Activated CD4-positive, alpha-beta T cell treated with anti-CD3 and anti-CD28 coated beads, Interleukin-2, amount 50 U/mL, for 4 hours (primary cell): Measurements from ENCODE around the gene TANC1.

Experiments
- DNase-seq, 2 experiments: peaks; one replicate each; pipeline ENCODE4 v3.0.0-alpha.2; 2020

The TANC1 gene

DNA sequence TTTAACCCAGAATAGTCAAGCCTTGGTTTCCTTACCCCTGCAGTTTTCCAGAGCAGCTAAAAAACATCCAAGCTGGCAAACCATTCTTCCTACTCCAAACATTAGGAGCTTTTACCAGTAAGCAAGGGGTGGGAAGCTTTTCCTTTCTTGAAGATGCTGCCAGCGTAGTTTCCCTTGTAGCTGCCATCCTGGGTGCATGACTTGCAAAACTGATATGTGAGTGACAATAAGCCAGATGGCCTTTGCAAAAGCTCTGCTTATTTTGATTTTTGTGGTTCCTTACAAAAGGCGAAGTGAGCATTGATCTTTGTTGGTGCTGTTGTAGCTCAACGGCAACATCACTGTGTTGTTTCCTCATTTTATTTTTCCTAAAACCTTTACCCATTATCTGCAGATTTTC is 179.2 kb downstream of the TANC1 start:
- DNase-seq, result no peak

DNA sequence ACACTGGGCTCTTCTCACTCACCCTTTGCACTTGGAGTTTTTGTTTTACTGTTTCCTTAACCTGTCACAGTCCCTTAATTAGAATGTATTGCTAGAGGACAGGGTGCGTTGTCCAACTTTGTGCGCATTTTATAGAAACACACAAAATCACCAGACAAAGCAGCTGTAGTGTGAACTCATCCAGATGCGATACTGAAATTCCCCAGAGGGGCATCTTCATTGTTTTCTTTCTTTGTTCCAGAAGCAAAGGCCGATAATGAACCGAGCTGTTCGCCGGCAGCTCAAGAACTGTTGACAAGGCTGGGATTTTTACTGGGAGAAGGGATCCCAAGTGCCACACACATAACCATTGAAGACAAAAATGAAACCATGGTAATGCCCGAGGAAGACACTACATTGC is 180.5 kb downstream of the TANC1 start:
- DNase-seq, result no peak

DNA sequence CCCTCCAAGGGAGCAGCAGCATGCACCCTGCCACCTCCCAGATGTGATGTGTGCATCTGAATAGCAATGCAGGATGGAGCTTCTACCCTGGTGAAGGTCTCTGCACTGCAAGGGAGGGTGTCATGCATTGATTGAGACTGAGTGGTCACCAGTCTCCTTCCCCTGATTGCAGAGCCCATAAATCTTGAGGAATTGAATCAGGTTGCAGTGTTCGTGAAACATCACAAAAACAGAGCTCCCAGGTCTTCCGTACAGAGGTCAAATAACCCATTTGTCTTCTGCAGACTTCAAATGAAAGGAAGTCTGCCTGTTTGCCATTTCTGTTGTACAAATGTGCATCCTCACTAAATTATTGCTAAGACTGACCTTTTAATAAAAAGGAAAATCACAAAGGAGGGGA is 181.3 kb downstream of the TANC1 start:
- DNase-seq, result no peak

DNA sequence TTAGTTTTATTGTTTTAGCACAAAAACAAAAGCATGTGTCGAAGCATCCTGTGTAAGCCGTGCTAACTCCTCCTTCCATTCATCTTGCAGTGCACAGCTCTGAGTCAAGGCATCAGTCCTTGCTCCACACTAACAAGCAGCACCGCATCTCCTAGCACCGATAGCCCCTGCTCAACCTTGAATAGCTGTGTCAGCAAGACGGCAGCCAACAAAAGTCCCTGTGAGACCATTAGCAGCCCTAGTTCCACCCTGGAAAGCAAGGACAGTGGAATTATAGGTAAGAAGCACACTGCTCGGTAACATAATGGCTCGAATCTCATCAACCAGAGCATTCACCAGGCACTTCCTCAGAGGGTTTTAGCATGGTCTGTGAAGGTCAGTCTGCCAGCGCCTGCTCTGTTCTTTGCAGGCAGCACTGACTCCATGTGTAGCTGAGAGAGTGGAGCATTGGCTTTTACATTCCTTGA is 181.9 kb downstream of the TANC1 start:
- no peak for DNase-seq

DNA sequence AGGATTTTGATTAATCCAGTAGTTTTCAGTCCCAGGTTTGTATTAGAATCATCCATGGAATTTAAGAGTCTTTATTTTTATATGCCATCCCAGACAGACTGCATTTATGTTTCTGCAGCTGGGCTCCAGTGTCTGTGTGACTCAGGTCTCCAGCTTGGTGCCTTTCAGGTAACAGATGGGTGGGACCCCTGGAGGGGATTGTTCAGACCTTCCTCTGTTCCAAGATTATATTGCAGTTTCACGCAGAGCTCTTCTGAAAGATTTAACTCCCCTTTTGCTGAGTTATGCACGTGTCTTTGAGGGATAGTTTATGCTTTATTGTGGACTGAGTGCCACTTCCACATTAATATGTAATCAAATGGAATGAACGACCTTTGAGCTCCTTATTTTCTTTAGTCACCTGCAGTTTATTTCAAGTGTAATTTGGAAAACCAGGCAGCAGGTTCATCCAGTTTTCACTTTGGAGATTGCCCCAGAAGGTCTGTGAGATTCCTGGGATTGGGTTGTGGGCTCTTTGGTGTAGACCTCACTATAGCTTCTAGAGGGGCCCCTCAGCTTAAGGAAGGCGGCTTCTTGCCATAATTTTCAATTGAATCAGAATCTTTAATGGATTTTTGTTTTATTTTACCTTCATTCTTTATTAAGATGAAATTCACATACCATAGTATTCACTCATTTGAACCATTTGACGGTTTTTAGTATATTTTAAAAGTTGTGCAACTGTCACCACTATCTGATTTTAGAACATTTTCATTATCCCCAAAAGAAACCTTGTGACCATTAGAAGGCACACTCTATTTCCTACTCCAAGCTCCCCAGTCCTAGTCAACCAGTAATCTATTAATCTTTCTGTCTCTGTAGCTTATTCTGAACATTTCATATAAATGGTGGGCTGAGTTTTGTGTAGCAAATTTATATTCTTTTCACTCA is 183.0 kb downstream of the TANC1 start:
- DNase-seq, result no peak

DNA sequence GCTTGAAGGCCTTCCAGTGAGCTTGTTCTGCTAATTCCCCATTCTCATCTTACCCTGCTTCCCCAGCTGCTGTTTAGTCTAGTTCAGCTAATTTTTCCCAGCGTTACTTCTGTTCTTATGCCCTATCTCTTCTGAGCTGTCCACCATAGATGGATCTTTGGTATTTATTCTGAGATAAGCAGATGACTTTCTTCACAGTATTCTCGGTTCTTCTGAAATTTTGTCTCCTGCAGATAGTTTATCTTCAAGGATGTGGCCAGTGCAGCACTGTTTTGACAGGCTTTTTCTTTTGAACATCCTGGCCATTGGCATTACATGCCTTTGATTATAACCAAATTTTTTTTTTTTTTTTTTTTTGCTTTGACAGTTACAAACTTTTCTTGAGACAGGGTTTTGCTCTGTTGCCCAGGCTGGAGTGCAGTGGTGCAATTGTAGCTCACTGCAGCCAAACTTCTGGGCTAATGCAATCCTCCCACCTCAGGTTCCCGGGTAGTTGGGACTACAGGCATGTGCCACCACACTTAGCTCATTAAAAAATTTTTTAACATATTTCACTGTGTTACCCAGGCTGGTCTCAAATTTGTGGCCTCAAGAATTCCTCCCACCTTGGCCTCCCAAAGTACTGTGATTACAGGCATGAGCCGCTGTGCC is 183.8 kb downstream of the TANC1 start:
- DNase-seq, result no peak

DNA sequence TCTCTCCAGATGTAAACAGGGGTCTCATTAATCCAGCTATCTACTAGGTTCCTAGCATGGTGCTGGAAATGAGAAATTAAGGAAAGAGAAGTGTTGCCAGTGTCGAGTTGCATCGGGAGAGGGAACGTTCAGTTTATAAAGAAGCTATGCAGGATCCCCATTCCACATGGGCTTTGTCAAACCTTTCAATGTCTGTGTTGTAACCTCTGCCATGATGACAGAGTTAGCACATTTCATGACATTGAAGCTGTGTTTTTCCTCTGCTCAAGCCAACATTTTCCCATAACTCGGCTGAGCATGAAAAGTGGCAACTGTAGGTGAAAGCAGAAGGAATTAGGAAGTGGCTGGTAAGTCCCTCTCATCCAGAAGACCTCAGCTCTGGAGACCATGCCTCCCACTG is 184.6 kb downstream of the TANC1 start:
- DNase-seq, result no peak

DNA sequence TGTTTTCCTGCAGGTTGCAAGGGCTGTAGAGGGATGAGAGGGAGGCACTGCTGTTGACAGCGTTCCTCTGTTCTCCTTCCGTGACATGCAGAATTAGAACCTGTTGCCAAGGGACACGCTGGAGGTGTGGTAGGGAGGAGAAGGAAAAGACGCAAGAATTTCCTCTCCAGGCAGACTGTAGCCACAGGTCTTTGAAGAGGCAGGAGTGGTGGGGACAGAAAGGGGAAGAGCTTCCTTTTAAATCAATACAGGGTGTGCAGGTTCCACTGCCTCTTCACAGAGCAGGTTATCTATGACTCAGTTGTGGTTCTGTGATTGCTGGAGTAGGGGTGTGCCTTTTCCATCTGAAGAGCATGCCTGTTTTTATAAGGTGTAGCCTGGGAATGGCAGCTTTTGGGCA is 185.0 kb downstream of the TANC1 start:
- no peak for DNase-seq

DNA sequence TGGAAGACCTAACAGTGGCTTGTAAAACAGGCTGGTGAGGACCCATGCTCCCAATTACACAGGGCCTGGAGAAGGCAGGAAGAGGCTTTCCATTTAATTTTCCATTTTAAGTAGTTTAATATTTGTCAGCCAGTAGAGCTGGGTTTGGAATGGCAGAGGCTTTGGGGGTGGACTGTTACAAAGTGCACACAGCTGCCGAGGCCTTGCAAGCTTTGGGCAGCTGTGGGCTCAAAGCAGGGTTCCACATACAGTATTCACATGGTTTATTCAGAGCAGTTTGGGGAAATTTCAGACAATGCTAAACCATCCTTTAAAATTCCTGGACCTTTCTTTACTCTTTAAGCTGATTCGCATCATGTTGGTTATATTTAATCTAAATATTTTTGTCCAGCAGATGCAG is 185.5 kb downstream of the TANC1 start:
- DNase-seq, result no peak

DNA sequence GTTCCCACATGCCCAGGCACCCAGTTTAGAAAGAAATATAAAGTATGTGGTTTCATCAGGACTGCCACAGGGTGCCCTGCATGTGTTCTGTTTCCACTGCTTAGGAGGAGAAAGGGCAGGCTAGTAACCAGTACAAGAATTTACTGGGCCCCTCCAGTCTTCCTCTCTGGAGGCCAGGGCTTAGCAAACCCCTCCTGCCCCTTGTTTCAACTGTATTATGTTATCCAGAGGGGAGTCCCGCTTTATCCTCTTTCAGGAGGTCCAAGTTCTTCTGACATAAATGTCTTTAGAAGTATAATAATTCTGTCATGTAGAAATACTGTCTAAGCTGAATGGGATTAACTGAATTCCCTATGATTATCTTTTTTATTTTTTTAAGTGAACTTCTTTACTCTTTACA is 185.9 kb downstream of the TANC1 start:
- no peak for DNase-seq

DNA sequence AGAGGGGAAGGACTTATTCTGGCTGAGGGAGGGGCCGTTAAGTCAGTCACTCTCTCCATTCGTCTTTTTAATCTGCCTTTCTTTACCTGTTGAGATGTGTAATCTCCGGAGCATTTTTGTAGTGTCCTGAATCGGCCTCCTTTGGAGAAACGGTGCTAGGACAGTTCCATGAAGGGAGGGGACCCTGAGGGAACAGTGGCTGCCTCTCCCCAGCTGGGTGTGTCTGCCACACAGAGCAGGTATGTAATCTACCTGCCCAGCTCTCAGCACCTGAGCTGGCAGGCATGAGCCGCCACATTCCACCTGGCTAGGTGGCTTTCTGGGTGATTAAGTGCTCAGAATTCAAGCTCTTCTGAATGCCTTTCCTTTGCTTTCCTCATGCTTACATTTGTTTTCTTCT is 186.9 kb downstream of the TANC1 start:
- DNase-seq, result no peak

DNA sequence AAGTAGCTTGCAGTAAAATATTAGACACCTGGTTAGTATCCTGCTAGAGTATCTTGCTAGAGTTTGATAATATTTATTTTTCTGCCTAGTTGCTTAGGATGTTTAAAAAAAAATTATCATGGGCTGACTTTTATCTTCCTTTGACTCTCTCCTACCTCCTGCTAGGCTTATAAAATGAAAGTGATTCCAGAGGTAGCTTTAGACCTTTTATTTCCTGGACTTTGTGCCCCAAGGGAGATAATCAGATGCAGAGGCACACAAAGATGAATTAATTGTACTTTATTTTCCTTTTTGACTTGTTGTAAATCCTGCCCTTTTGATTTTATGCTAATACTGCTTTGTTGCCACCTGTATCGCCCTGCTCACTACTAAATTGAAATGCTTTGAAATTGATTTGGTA is 187.4 kb downstream of the TANC1 start:
- DNase-seq, result no peak

DNA sequence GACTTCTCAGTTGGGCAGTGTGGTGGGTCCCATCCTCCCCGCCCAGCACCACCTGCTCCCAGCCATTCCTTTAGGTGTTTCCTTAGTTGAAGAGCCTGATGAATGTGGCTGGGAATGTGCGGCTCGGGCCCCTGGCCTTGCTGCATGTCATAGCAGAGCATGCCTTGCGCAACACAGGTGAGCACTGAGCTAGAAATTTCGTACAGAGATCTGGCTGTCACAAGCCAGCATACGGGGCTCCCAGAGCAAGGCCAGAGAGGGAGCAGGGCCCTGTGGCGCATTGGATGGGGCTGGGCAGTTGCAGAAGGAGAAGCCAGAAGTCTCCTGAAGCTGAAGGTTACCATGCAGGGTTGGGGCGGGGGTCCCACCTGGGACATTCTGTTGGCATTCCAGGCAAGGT is 188.4 kb downstream of the TANC1 start:
- no peak for DNase-seq

DNA sequence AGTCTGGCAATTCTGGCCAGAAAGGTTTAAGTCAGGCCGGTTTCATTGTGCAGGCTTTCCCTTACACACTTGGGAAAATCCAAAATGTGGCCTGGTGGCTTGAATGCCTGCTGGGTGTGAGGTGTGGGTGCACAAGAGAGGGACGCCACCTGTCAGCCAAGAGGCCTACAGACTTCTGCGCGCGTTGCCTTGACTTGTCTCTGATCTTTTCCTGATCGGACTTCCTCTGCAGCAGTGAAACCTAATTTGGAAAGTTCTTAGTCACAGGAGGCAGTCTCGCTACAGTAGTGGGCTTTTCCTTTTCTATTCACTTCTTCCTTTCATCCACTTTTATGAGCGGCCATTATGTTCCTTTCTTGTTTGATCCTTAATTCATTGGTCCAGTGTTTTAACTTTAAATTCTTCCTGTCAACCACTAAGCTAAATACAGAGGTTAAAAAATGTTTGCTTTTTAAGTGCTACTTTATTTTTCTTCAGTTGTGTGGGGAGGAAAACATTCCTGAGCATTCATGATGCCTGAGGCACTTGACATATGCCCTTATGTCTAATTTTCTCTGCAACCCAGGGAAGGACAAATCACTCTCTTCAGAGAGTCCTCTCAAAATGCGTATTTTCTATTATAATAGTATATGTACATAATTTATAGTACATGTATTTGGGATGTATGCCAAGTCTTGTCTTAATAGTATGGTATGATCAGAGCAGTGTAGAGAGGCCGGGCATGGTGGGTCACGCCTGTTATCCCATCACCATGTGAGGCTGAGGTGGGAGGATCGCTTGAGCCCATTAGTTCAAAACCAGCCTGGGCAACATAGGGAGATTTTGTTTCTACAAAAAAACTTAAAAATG is 189.1 kb downstream of the TANC1 start:
- no peak for DNase-seq

DNA sequence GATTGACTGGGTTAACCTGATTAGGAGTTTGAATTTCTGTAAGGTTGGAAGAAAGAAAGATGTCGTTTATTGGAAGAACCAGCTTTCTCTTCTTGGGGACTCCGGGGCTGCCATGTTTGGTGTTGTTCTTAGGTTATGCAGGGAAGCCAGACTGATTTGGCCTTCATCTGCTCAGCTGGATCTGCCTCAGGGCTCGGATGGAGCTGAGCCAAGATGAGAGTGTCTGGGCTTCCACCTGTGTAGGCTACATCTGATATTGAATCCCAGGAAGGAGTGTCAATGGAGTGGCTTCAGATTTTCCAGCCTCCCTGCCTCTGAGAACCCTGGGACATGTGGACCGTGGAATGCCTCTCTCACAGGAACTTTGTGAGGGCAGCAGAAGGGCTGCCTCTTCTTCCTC is 192.0 kb downstream of the TANC1 start:
- no peak for DNase-seq

DNA sequence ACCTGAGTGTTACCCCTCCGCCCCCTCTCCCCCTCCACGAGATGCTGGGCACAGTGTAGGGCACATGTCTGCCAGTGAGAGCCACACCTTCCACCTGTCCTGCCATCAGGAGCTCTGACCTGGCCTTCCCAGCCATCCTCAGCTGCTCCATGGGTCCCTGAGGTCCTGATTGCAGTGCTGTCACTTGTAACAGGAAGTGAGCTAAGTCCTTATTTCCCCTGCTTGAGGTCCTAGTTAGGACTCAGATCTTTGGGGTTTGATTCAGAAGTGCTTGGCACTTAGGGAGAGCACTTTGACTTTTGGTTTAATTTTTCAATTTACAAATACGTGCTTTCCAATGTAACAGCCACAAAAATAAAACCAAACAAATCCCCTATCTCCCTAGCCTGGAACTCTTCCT is 192.5 kb downstream of the TANC1 start:
- DNase-seq, result no peak

DNA sequence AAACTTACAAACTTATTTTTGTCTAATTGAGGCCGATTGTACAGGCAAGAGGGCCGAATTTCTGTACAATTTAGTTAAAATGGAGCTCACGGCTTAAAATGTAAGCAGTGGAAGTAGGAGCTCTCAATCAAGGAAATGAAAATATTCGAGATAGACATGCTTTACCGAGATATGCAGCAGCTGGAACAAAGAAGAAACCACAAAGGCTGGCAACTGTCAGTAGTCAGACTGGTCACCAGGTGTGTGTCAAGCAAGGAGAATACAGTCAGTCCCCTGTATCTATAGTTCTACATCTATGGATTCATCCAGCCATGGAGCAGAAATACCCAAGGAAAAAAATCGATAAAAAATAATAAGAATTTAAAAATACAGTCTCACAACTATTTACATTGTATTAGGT is 195.5 kb downstream of the TANC1 start:
- DNase-seq, result no peak

DNA sequence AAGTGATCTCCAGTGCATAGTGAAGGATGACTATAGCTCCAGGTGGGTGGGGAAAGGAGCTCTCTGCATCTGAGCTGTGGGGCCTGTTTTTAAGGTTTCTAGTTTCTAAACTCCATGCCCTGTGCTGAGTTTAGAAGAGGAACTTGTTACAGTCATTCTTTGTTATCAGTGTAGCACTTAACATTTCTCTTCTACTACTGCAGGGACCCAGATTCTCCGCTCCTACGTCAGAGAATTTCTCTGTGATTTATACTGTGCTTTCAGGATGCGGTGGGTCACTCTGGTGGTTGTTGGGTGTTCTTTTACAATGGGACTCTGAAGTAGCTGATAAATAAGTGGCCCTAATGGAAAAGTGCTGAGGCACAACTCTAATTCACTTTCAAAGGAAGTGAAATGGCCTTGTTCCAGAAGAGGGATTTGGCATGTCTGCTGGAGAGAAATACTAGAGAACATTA is 196.0 kb downstream of the TANC1 start:
- DNase-seq, result no peak

DNA sequence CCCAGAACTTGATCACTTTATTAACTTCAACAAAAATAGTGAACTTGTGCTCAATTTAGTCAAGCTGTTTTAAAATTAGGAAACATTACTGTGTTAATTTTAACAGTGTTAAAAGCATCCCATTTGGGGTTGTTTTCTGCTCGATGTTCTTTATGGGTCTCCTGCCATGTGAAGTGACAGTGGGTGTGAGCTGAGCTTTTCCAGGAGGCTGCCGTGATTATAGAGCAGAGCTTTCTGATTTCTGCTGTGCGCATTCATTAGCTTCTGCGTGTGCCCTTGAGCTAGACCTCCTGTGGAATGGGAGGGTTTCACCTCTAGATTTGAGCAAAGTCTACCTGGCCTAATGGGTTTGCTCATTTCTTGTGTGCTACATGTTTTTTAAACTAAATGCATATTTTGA is 196.6 kb downstream of the TANC1 start:
- DNase-seq, result no peak

DNA sequence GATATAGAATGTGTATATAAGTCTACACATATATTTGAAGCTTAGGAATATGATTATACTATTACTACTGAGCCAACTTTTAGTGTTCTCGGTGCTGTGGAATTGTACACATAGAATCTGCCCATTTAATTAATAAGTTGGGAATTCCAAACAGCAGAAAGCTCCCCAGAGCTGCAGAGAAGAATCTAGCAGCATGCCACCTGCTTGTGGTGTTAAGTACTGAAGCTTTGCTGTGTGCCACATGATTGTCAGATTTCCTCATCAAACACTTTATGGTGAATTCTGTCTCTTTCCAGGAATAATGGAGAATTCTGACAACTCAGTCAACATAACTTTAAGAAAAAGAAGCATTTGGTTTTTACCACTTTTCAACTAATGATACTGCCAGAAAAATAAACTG is 200.3 kb downstream of the TANC1 start:
- DNase-seq, result no peak

DNA sequence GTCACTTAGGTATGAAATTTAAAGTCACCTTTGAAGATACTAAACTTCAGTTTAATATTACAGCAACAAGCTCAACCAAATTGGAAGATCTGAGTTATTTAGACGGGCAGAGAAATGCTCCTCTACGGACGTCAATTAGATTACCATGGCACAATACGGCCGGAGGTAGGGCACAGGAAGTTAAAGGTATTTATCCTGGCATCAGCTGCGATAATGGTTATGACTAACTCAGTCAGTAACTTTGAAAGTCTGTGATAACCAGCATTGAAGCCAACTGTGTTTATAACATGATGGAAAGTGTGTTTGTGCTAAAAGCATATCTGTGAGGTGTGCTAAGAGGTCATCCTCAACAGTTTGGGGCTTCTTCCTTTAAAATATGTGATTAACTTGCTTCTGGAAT is 200.7 kb downstream of the TANC1 start:
- no peak for DNase-seq

DNA sequence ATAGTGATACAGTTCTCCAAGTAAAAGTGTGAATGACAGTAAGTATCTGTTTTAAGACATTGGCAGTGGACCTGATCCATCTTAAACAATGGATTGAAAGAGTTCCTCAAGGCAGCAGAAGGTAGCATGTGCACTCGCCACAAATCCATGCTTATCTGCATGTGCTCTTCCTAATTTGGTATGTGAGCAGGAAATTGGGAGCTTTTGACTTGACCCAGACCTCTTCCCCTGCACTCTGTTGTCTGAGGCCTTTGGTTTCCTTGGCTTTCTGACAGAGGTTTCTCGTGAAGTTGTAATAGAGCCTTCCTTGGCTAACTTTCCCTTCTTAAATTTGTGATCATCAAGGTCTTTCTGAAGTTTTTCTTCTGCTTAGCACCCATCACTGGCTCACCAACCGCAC is 204.0 kb downstream of the TANC1 start:
- no peak for DNase-seq

DNA sequence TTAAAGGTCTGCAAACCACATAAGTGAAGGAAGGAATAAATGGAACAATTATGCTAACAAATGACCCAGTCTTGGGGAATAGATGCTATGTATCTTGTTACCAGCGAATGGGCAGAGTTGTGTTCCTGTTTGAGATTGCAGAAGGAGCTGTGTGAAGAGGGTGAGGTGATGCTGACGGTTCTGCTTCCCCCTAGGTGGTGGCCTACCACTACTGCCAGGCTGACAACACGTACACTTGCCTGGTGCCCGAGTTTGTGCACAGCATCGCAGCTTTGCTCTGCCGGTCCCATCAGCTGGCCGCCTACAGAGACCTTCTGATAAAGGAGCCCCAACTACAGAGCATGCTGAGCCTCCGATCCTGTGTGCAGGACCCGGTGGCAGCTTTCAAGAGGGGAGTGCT is 206.3 kb downstream of the TANC1 start:
- DNase-seq, result no peak
